ENCODE measurements around the gene RHBDL3. TPM values are rescaled to one million over a fixed set of nuclear protein-coding genes. Genes with fewer than 3 reads are reported as not detected.

Gene RHBDL3
- total and polyA plus RNA-seq, 2 donors (not counting 3 experiments of a cell fraction or from before 2014, with no cell fraction given), result 0.11 to 0.20 TPM

DNA sequence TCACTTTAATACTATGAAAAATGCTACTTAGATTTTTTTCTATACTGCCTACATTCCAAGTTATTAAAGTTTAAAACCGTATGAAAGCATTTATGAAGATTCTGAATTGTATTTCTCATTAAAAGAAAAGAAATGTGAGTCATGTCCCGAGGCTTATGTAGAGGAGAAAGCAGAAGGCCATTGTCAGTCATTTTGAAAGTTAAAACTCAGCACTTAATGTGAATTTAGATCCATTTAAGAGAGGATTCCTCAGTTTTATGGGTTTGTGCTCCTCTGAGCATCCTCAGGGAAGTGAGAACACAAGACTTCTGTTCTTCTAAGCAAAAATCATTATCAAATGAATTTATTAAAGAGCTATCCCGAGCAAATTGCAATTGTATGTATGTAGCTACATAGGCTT lies 64.5 kb downstream of the RHBDL3 start:
- Histone ChIP-seq H3K27me3 (ENCODE audit: control insufficient read depth in 2 of 2, insufficient read depth in 2 of 2, low read length in 2 of 2) (no peaks in the 10 kb centered on the region), H3K4me2 (ENCODE audit: insufficient read depth, low read length) (no peak overlapping the region), H3K9me3 (replicated peaks; ENCODE audit: control insufficient read depth, insufficient read depth, low read length) (no peaks in the 10 kb centered on the region), H2AFZ (ENCODE audit: low read depth, low read length) (no peak overlapping the region), H3K27ac (ENCODE audit: insufficient read depth, low read depth, low read length) (no peak overlapping the region), H3K4me3 (replicated peaks in 1 of 3; ENCODE audit: insufficient read depth in 1 of 3, low read depth in 1 of 3, low read length in 3 of 3) (no peak overlapping the region), H3K4me1 (ENCODE audit: control insufficient read depth, extremely low read depth, insufficient read depth, low read length) (no peaks in the 10 kb centered on the region), H3K9me1 (replicated peaks; ENCODE audit: control insufficient read depth, extremely low read depth, insufficient read depth, low read length) (no peaks in the 10 kb centered on the region), H3K36me3 (ENCODE audit: control insufficient read depth in 2 of 2, extremely low read depth in 1 of 2, insufficient read depth in 2 of 2, low read length in 2 of 2) (peaks cover 0 to 8% of the 10 kb centered on the region in 2 experiments), H3K79me2 (ENCODE audit: control insufficient read depth, insufficient read depth, low read length) (no peaks in the 10 kb centered on the region), H4K20me1 (replicated peaks; ENCODE audit: control insufficient read depth, extremely low read depth, insufficient read depth, low read length) (no peaks in the 10 kb centered on the region), H3K9ac (replicated peaks; ENCODE audit: extremely low read depth, insufficient read depth, low read length) (no peak overlapping the region)
- FAIRE-seq, result no peak
- ChIA-PET CTCF (interaction anchor here (0.9 to 2.0 kb wide), 2 partner anchors 12 to 14 kb away, joined by 3 to 5 read pairs; no protein-coding TSS in a partner anchor), POLR2A (no interaction called here)
- BruUV-seq (replicated peaks), result no TSS peak
- dilution Hi-C loops (cut with MboI; ENCODE audit: extremely low pct_ligation_motif_present, low sequenced_read_pairs) (no loop called here), intact Hi-C loops (cut with micrococcal nuclease) (no loop called here)
- no peak for DNase-seq (ENCODE audit: low read depth, low spot score)
- TF ChIP-seq, protein P1, sequence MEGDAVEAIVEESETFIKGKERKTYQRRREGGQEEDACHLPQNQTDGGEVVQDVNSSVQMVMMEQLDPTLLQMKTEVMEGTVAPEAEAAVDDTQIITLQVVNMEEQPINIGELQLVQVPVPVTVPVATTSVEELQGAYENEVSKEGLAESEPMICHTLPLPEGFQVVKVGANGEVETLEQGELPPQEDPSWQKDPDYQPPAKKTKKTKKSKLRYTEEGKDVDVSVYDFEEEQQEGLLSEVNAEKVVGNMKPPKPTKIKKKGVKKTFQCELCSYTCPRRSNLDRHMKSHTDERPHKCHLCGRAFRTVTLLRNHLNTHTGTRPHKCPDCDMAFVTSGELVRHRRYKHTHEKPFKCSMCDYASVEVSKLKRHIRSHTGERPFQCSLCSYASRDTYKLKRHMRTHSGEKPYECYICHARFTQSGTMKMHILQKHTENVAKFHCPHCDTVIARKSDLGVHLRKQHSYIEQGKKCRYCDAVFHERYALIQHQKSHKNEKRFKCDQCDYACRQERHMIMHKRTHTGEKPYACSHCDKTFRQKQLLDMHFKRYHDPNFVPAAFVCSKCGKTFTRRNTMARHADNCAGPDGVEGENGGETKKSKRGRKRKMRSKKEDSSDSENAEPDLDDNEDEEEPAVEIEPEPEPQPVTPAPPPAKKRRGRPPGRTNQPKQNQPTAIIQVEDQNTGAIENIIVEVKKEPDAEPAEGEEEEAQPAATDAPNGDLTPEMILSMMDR (IDR thresholded peaks at IDR 0.05; ENCODE audit: extremely low read depth in 1 of 2, insufficient read depth in 1 of 2, low read depth in 1 of 2, low read length in 2 of 2), result no peak
- TF ChIP-seq GATA2 (IDR thresholded peaks at IDR 0.05; ENCODE audit: insufficient read depth, insufficient read length, low read depth, low read length) (no peak), JUN (IDR thresholded peaks at IDR 0.05; ENCODE audit: borderline replicate concordance, insufficient read depth, insufficient read length, low read depth) (no peak), EZH2 (IDR thresholded peaks at IDR 0.05; ENCODE audit: borderline replicate concordance, low read depth, low read length, severe bottlenecking) (no peak), POLR2AphosphoS5 (IDR thresholded peaks at IDR 0.05; ENCODE audit: insufficient read depth, low read depth, low read length) (no peak), MYC (IDR thresholded peaks at IDR 0.05; ENCODE audit: low read depth, low read length) (no peak), POLR2A (IDR thresholded peaks at IDR 0.05; ENCODE audit: low read depth, low read length) (no peak), FOS (IDR thresholded peaks at IDR 0.05; ENCODE audit: borderline replicate concordance, insufficient read depth, low read length) (no peak)
- TF ChIP-seq, protein P2, sequence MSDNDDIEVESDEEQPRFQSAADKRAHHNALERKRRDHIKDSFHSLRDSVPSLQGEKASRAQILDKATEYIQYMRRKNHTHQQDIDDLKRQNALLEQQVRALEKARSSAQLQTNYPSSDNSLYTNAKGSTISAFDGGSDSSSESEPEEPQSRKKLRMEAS (IDR thresholded peaks at IDR 0.05; ENCODE audit: insufficient read depth, insufficient read length), result no peak

All from endothelial cell of umbilical vein (primary cell).